Measurements from ENCODE around the gene ZNF205. TPM values are rescaled to one million over a fixed set of nuclear protein-coding genes. Genes with fewer than 3 reads are reported as not detected.

Gene ZNF205
- total and polyA plus RNA-seq, 7 donors, result 1.8 to 5.4 (median 1.9) TPM

DNA sequence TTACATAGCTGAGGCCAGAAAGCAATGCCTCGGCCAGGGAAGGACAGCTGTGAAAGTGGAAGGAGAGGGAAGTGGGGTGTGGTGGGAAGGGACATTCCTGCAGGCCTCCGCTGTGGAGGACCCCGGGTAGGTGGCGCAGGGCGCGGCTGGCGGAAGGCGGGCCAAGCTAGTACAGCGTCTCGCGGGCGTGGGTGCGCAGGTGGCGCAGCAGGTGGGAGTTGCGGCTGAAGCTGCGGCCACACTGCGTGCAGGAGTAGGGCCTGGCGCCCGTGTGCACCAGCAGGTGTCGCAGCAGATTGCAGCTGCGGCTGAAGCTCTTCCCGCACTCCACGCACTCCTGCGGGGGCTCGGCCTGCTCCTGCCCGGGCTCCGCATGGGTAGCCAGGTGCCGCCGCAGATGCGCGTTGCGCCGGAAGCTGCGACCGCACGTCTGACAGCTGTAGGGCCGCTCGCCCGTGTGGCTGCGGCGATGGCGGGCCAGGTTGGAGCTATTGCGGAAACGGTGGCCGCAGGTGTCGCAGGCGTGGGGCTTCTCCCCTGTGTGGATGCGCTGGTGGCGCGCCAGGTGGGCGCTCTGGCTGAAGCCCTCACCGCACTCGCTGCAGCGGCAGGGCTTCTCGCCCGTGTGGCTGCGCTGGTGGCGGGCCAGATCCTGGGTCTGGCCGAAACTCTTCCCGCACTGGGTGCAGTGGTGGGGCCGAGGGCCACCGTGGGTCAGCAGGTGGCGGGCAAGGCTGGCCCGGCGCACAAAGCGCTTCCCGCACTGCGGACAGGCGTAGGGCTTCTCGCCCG, 23.3 kb upstream of the ZNF205 start:
- DNase-seq (peak in 1 of 2 donors; percentile 40), ATAC-seq (no peak)
- H3K4me1 ChIP-seq, result peaks cover 9% of the 10 kb centered on the region
- no peaks in the 10 kb centered on the region for H3K36me3 ChIP-seq (ENCODE audit: insufficient read depth in 1 of 2, low read depth in 1 of 2)
- TF ChIP-seq, protein P1, sequence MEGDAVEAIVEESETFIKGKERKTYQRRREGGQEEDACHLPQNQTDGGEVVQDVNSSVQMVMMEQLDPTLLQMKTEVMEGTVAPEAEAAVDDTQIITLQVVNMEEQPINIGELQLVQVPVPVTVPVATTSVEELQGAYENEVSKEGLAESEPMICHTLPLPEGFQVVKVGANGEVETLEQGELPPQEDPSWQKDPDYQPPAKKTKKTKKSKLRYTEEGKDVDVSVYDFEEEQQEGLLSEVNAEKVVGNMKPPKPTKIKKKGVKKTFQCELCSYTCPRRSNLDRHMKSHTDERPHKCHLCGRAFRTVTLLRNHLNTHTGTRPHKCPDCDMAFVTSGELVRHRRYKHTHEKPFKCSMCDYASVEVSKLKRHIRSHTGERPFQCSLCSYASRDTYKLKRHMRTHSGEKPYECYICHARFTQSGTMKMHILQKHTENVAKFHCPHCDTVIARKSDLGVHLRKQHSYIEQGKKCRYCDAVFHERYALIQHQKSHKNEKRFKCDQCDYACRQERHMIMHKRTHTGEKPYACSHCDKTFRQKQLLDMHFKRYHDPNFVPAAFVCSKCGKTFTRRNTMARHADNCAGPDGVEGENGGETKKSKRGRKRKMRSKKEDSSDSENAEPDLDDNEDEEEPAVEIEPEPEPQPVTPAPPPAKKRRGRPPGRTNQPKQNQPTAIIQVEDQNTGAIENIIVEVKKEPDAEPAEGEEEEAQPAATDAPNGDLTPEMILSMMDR (IDR thresholded peaks at IDR 0.05), result no peak
- H3K27ac ChIP-seq, result no peak overlapping the region
- 85 to 88% (median 85%) methylated on average over 65 to 71 of the region's 71 CpGs for WGBS, 3 donors
- peaks cover 0 to 5% (median 0%) of the 10 kb centered on the region in 3 donors for H3K27me3 ChIP-seq (ENCODE audit: insufficient read depth in 3 of 3, low read length in 2 of 3)
- intact Hi-C loops (cut with DNase I), result no loop called here
- H3K9me3 ChIP-seq, result no peaks in the 10 kb centered on the region
- no peak overlapping the region for H3K4me3 ChIP-seq

DNA sequence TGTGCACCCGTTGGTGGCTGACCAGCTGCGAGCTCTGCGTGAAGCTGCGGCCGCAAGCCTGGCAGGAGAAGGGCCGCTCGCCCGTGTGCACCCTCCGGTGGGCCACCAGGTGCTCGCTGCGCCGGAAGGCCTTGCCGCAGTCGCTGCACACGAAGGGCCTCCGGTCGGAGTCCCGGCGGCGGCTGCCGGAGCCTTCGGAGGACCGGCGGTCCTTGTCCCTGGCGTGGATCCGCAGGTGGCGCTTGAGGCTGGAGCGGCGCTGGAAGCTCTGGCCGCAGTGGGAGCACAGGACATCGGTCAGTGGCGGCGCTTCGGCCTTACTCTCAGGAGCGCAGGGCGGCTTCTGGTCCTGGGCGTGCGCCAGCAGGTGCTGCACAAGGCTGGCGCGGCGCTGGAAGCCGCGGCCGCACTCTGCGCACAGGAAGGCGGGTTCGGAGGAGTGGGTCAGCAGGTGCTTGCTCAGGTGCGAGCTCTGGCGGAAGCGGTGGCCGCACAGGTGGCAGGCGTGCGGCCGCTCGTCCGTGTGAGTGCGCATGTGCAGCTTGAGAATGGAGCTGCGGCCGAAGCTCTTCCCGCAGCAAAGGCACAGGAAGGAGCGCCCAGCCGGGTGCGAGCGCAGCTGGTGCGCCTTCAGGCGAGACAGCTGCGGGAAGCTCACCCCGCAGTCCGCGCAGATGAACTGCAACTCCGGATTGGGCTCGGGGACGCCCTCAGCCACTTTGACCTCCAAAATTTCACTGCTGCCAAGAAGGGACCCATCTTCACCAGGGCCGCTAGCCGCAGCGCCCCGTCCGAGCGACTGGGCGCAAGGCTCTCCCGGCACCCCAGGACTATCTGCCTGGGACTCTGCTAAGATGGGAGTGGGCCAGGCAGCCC, 22.4 kb upstream of the ZNF205 start:
- intact Hi-C loops (cut with DNase I), result no loop called here
- H3K36me3 ChIP-seq (ENCODE audit: insufficient read depth in 1 of 2, low read depth in 1 of 2), result no peaks in the 10 kb centered on the region
- peaks cover 0 to 5% (median 0%) of the 10 kb centered on the region in 3 donors for H3K27me3 ChIP-seq (ENCODE audit: insufficient read depth in 3 of 3, low read length in 2 of 3)
- peaks cover 9% of the 10 kb centered on the region for H3K4me1 ChIP-seq
- no peaks in the 10 kb centered on the region for H3K9me3 ChIP-seq
- no peak overlapping the region for H3K4me3 ChIP-seq
- WGBS, 3 donors, result 94 to 96% (median 95%) methylated on average over 72 to 81 of the region's 81 CpGs
- H3K27ac ChIP-seq, result no peak overlapping the region
- TF ChIP-seq, protein P1 (IDR thresholded peaks at IDR 0.05), result no peak
- ATAC-seq (no peak), DNase-seq (peak in 1 of 2 donors; percentile 38)

GRCh38 chr16:3091551-3091950, 20.8 kb upstream of the ZNF205 start:
- H3K27me3 ChIP-seq (ENCODE audit: insufficient read depth in 3 of 3, low read length in 2 of 3), result peaks cover 0 to 5% (median 0%) of the 10 kb centered on the region in 3 donors
- no peak for DNase-seq
- intact Hi-C loops (cut with DNase I), result no loop called here
- H3K9me3 ChIP-seq, result no peaks in the 10 kb centered on the region
- no peak overlapping the region for H3K27ac ChIP-seq
- ATAC-seq, result no peak
- H3K4me1 ChIP-seq, result peaks cover 9% of the 10 kb centered on the region
- H3K36me3 ChIP-seq (ENCODE audit: insufficient read depth in 1 of 2, low read depth in 1 of 2), result no peaks in the 10 kb centered on the region
- WGBS, 3 donors, result 88 to 95% (median 89%) methylated on average over 8 of the region's 8 CpGs
- TF ChIP-seq, protein P1 (IDR thresholded peaks at IDR 0.05), result no peak
- H3K4me3 ChIP-seq, result no peak overlapping the region

DNA sequence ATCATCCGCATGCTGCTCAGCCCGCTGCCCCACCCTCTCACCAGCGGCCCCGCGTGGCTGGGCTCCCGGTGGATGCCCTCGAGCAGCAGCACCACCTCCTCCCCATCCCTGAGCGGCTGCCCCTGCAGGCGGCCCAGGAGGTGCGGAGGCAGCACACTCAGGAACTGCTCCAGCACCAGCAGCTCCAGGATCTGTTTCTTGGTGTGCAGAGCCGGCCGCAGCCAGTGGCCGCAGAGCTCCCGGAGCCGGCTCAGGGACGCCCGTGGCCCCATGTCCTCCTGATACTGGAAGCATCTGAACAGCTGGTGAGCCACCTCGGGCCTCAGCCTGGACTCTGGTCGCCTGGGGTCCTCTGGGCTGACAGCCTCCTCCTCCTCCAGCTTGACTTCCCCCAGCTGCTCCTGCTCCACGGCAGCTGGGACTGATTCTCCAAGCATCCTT, 19.9 kb upstream of the ZNF205 start:
- intact Hi-C loops (cut with DNase I), result no loop called here
- DNase-seq (peak in 1 of 2 donors; percentile 36), ATAC-seq (no peak)
- H3K27ac ChIP-seq, result no peak overlapping the region
- H3K4me3 ChIP-seq, result no peak overlapping the region
- H3K4me1 ChIP-seq, result peaks cover 7% of the 10 kb centered on the region
- H3K27me3 ChIP-seq (ENCODE audit: insufficient read depth in 3 of 3, low read length in 2 of 3), result peaks cover 0 to 5% (median 0%) of the 10 kb centered on the region in 3 donors
- WGBS, 3 donors, result 37 to 46% (median 46%) methylated on average over 20 of the region's 20 CpGs
- no peaks in the 10 kb centered on the region for H3K36me3 ChIP-seq (ENCODE audit: insufficient read depth in 1 of 2, low read depth in 1 of 2)
- TF ChIP-seq, protein P1 (IDR thresholded peaks at IDR 0.05), result no peak
- H3K9me3 ChIP-seq, result no peaks in the 10 kb centered on the region

Measured in psoas muscle (tissue), 8 donors.